B cell (primary cell): ENCODE data around the gene FOXE1. TPM values are rescaled to one million over a fixed set of nuclear protein-coding genes. Genes with fewer than 3 reads are reported as not detected.

ENCODE experiments used
- ATAC-seq: fragments of 200-7000 bp; cut with Tn5 transposase; one replicate; pipeline ENCODE4 v1.10.0; 2021; ENCODE audit warnings: low read depth, mild to moderate bottlenecking, moderate number of reproducible peaks, moderate library complexity
- CTCF ChIA-PET: fragments of 350-600 bp; sonication (Branson Sonifier 250); formaldehyde crosslinking; loops from one replicate; lab custom pipeline; 2021; ENCODE audit warnings: antibody characterized with exemption, inconsistent platforms; lab: Charles Lee
- POLR2A ChIA-PET: fragments of 350-600 bp; sonication (Branson Sonifier 250); formaldehyde crosslinking; loops from one replicate; lab custom pipeline; 2021; ENCODE audit warnings: antibody characterized with exemption; lab: Charles Lee
- DNase-seq: peaks from one replicate; pipeline ENCODE4 v3.0.0; 2013
- H2AFZ ChIP-seq: 2 replicates; pipeline ENCODE4 v1.6.1; 2012; ENCODE audit warnings: mild to moderate bottlenecking, low read depth, low read length; ENCODE audit not compliant: insufficient read depth, poor library complexity, severe bottlenecking
- H3K27ac ChIP-seq, 2 donors: 1 replicate in 1 of 2; 2 replicates in 1 of 2; pipeline ENCODE4 v1.5.1; 2012 to 2013; ENCODE audit warnings: low read length in 2 of 2, mild to moderate bottlenecking in 2 of 2, moderate library complexity in 1 of 2
- H3K27me3 ChIP-seq, 4 experiments: fragments of 200-600 bp in 1 of 4; sonication (generic) in 1 of 4; replicated peaks in 1 of 4; 1 replicate in 2 of 4; 2 replicates in 2 of 4; pipeline versions ENCODE4 v1.6.1 to v1.7.0; 2013 to 2016; ENCODE audit warnings: low read length in 3 of 4, mild to moderate bottlenecking in 2 of 4, mixed read lengths in 1 of 4, moderate library complexity in 1 of 4; ENCODE audit not compliant: insufficient read depth in 4 of 4, control insufficient read depth in 3 of 4; ENCODE audit errors: control extremely low read depth in 1 of 4
- H3K36me3 ChIP-seq, 2 experiments: replicated peaks in 1 of 2; 1 replicate in 1 of 2; 2 replicates in 1 of 2; pipeline versions ENCODE4 v1.6.1 to v1.7.1; 2013; ENCODE audit warnings: low read length in 1 of 2; ENCODE audit not compliant: insufficient read depth in 2 of 2, control insufficient read depth in 1 of 2; ENCODE audit errors: control extremely low read depth in 1 of 2, extremely low read depth in 1 of 2
- H3K4me1 ChIP-seq, 2 donors: fragments of 200-600 bp in 1 of 2; sonication (generic) in 1 of 2; 1 replicate in 1 of 2; 2 replicates in 1 of 2; pipeline versions ENCODE4 v1.5.1 to v1.6.1; 2013 to 2017; ENCODE audit warnings: low read length in 2 of 2; ENCODE audit not compliant: control insufficient read depth in 2 of 2, insufficient read depth in 2 of 2
- H3K4me2 ChIP-seq: replicated peaks from 2 replicates; pipeline ENCODE3; 2012; ENCODE audit warnings: mild to moderate bottlenecking, low read depth, low read length; ENCODE audit not compliant: poor library complexity, severe bottlenecking
- H3K4me3 ChIP-seq, 5 experiments: fragments of 200-600 bp in 1 of 5; sonication (generic) in 1 of 5; 1 replicate in 3 of 5; 2 replicates in 2 of 5; pipeline versions ENCODE4 v1.5.1 to v1.7.0; 2011 to 2016; ENCODE audit warnings: low read length in 4 of 5, mild to moderate bottlenecking in 4 of 5, low read depth in 2 of 5, control low read depth in 1 of 5, moderate library complexity in 1 of 5; ENCODE audit not compliant: insufficient read depth in 1 of 5; ENCODE audit errors: control extremely low read depth in 1 of 5, extremely low read depth in 1 of 5
- H3K79me2 ChIP-seq: fragments of 200-600 bp; sonication (generic); one replicate; pipeline ENCODE4 v1.6.0; 2016; ENCODE audit warnings: low read length; ENCODE audit not compliant: control insufficient read depth, insufficient read depth
- H3K9ac ChIP-seq: fragments of 200-600 bp; sonication (generic); 2 replicates; pipeline ENCODE4 v1.6.1; 2017; ENCODE audit warnings: mild to moderate bottlenecking, low read length, moderate library complexity
- H3K9me3 ChIP-seq, 3 donors: one replicate each; pipeline versions ENCODE4 v1.6.1 to v1.7.1; 2013; ENCODE audit warnings: low read length in 2 of 3; ENCODE audit not compliant: control insufficient read depth in 2 of 3, insufficient read depth in 1 of 3; ENCODE audit errors: control extremely low read depth in 1 of 3
- H4K20me1 ChIP-seq: 2 replicates; pipeline ENCODE4 v1.6.0; 2012; ENCODE audit warnings: mild to moderate bottlenecking, low read length; ENCODE audit not compliant: insufficient read depth, control insufficient read depth, poor library complexity, severe bottlenecking
- H3K27ac Mint-ChIP-seq: one replicate; pipeline ENCODE4 v1.8.0; 2021; ENCODE audit warnings: mixed read lengths
- H3K27me3 Mint-ChIP-seq: one replicate; pipeline ENCODE4 v1.8.0; 2021; ENCODE audit warnings: mixed read lengths
- H3K4me1 Mint-ChIP-seq: one replicate; pipeline ENCODE4 v1.8.0; 2021; ENCODE audit warnings: mixed read lengths
- H3K4me3 Mint-ChIP-seq: one replicate; pipeline ENCODE4 v1.8.0; 2021; ENCODE audit warnings: mixed read lengths
- H3K9me3 Mint-ChIP-seq: one replicate; pipeline ENCODE4 v1.8.0; 2022; ENCODE audit warnings: mixed read lengths; ENCODE audit not compliant: insufficient read depth
- EZH2 ChIP-seq: IDR thresholded peaks from 2 replicates; pipeline ENCODE4 v1.6.1; 2012; ENCODE audit warnings: borderline replicate concordance, low read depth, mild to moderate bottlenecking, moderate library complexity, low read length; ENCODE audit not compliant: insufficient read depth, poor library complexity, severe bottlenecking
- WGBS: methylation state at CpG from one replicate; pipeline ENCODE4 v1.1.5; 2013; ENCODE audit warnings: missing lambda C conversion rate; ENCODE audit not compliant: insufficient coverage; 5-methylcytosine and 5-hydroxymethylcytosine counted together
- intact Hi-C: fragments of 100-400 bp; cut with micrococcal nuclease; formaldehyde crosslinking; loops from one replicate; pipeline ENCODE4 v1.10.0; 2022
- polyA plus RNA-seq: library from polyadenylated mRNA; depleted of rRNA; stranded (reverse); fragments of >200 nt; gene quantifications from 2 replicates; pipeline ENCODE4 v1.2.3, GENCODE V29; 2012
- total RNA-seq, 2 donors: library from RNA; stranded (reverse); fragments of 120-200 nt in 1 of 2; gene quantifications; 1 replicate in 1 of 2; 2 replicates in 1 of 2; pipeline versions ENCODE4 v1.2.3 to v1.2.4, GENCODE V29; 2013 to 2022
- TF ChIP-seq, protein P1 (sequence below): fragments of 200-600 bp; IDR thresholded peaks from one replicate; pipeline ENCODE4 v1.8.0; 2022; ENCODE audit warnings: antibody characterized with exemption, mild to moderate bottlenecking

The FOXE1 gene
- total and polyA plus RNA-seq, 2 donors (not counting 1 experiment from before 2014, with no cell fraction given): not detected

DNA sequence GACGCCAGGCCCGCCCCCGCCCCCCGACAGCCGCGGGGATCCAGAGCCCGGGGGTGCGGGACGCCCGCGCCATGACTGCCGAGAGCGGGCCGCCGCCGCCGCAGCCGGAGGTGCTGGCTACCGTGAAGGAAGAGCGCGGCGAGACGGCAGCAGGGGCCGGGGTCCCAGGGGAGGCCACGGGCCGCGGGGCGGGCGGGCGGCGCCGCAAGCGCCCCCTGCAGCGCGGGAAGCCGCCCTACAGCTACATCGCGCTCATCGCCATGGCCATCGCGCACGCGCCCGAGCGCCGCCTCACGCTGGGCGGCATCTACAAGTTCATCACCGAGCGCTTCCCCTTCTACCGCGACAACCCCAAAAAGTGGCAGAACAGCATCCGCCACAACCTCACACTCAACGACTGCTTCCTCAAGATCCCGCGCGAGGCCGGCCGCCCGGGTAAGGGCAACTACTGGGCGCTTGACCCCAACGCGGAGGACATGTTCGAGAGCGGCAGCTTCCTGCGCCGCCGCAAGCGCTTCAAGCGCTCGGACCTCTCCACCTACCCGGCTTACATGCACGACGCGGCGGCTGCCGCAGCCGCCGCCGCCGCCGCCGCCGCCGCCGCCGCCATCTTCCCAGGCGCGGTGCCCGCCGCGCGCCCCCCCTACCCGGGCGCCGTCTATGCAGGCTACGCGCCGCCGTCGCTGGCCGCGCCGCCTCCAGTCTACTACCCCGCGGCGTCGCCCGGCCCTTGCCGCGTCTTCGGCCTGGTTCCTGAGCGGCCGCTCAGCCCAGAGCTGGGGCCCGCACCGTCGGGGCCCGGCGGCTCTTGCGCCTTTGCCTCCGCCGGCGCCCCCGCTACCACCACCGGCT is 1.0 kb downstream of the FOXE1 start:
- Histone ChIP-seq H3K36me3 (no peaks in the 10 kb centered on the region), H3K4me3 (peak overlapping the region in 4 of 5 experiments; percentile 37 to 61 (median 46)), H3K27ac (no peak overlapping the region), H3K27me3 (peaks cover 0 to 91% (median 76%) of the 10 kb centered on the region in 4 experiments), H3K4me1 (peaks cover 34 to 54% of the 10 kb centered on the region in 2 donors), H3K9me3 (peaks cover 2 to 68% (median 14%) of the 10 kb centered on the region in 3 donors), H4K20me1 (no peaks in the 10 kb centered on the region), H3K9ac (peak overlapping the region; percentile 51), H3K79me2 (no peaks in the 10 kb centered on the region), H2AFZ (peak overlapping the region; percentile 74), H3K4me2 (peak overlapping the region; percentile 89)
- peaks cover 18% of the 10 kb centered on the region for H3K4me1 Mint-ChIP-seq
- H3K27ac Mint-ChIP-seq: peak overlapping the region; percentile 77
- peak; percentile 84 for DNase-seq
- CTCF ChIA-PET: interaction anchor here (0.7 kb wide), 1 partner anchor 9 kb away, joined by 3 read pairs; no protein-coding TSS in a partner anchor
- WGBS: 6% methylated on average over 125 of the region's 125 CpGs
- intact Hi-C loops: loop anchor here (1.0 to 5.0 kb wide), 2 partner anchors 22 to 68 kb away; partner anchors contain the start of gene TRMO
- peak; percentile 76 for ATAC-seq
- no peak for TF ChIP-seq EZH2
- TF ChIP-seq, protein P1, sequence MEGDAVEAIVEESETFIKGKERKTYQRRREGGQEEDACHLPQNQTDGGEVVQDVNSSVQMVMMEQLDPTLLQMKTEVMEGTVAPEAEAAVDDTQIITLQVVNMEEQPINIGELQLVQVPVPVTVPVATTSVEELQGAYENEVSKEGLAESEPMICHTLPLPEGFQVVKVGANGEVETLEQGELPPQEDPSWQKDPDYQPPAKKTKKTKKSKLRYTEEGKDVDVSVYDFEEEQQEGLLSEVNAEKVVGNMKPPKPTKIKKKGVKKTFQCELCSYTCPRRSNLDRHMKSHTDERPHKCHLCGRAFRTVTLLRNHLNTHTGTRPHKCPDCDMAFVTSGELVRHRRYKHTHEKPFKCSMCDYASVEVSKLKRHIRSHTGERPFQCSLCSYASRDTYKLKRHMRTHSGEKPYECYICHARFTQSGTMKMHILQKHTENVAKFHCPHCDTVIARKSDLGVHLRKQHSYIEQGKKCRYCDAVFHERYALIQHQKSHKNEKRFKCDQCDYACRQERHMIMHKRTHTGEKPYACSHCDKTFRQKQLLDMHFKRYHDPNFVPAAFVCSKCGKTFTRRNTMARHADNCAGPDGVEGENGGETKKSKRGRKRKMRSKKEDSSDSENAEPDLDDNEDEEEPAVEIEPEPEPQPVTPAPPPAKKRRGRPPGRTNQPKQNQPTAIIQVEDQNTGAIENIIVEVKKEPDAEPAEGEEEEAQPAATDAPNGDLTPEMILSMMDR: peak; percentile 39
- no peaks in the 10 kb centered on the region for H3K9me3 Mint-ChIP-seq
- peaks cover 62% of the 10 kb centered on the region for H3K27me3 Mint-ChIP-seq
- POLR2A ChIA-PET: no interaction called here
- peak overlapping the region; percentile 89 for H3K4me3 Mint-ChIP-seq
